HG03066 (cell line): ENCODE data around the gene TRMT112.

Experiments
- ATAC-seq: cut with Tn5 transposase; IDR thresholded peaks from one replicate; pipeline ENCODE4 v1.9.1; 2021; ENCODE audit warnings: low read depth; ENCODE audit not compliant: unreplicated experiment

The TRMT112 gene

DNA sequence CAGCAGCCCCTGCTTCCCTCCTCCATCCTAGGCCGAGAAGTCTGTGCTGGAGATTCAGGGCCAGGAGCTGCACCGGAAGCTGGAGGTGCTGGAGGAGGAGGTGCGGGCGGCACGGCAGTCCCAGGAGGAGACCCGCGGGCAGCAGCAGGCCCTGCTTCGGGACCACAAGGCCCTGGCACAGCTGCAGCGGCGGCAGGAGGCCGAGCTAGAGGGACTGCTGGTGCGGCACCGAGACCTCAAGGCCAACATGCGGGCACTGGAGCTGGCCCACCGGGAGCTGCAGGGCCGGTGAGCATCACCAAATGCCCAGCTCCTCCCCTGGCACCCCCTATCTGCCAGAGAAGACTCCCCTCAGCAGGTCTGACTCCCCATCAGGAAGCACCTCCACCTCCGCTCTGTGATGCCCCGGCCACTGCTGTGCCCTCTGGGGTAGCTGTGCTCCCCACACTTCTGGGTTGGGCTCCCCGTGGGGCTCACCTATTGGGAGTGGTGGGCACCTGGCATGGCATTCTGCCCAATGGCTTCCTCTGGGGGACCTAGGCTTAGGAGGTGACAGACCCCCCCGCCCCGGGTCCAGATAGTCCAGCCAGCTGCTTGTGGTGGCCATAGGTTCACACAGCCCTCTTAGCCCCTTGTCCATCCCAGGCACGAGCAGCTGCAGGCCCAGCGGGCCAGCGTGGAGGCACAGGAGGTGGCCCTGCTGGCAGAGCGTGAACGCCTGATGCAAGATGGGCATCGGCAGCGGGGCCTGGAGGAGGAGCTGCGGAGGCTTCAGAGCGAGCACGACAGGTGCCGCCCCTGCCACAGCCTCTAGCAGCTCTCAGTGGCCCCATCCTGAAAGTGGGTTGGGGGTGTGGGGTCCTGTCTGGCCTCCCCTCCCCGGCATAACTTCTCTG, 35.0 kb upstream of the TRMT112 start:
- ATAC-seq: no peak

DNA sequence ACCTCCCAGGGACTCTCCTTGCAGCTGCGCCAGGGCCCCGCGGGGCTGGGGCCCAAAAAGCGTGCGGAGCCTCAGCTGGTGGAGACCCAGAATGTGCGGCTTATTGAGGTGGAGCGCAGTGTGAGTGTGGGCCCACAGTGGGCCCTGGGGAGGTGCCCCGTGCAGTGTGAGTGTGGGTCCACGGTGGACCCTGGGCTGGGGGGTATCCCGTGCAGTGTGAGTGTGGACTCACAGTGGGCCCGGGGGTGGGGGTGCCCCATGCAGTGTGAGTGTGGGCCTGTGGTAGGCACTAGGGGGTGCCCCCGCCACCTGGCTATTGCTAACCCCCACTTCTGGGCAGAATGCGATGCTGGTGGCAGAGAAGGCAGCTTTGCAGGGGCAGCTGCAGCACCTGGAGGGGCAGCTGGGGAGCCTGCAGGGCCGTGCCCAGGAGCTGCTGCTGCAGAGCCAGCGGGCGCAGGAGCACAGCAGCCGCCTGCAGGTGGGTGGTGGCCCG, 33.8 kb upstream of the TRMT112 start:
- ATAC-seq: no peak

DNA sequence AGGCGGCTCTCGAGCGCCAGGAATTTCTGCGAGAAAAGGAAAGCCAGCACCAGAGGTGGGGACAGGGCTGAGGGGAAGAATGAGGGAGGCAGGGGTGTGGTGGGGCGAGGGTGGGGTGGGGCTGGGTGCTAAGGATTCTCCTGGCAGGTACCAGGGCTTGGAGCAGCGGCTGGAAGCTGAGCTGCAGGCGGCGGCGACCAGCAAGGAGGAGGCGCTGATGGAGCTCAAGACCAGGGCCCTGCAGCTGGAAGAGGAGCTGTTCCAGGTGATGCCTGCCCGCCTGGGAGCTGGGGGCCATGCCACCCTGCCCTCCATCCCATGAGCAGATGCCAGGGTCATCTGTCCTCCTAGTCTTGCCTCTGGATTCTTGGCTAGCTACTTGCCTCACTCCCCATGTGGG, 32.0 kb upstream of the TRMT112 start:
- no peak for ATAC-seq

DNA sequence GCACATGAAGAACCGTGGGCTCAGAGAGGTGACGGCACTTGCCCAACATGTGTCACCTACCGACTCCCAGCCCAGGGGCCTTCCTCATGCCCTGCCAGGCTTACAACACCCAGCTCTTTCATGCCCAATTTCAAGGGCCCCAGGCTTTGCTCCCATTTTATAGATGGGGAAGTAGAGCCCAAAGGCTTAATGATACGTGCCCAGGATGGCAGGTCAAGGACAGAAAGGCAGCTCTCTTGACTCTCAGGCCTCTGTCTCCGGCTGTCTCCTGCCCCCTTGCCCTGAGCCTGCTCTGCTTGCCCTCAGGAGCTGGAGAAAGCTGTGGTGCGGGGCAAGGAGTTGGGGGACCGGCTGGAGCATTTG, 31.6 kb upstream of the TRMT112 start:
- no peak for ATAC-seq

DNA sequence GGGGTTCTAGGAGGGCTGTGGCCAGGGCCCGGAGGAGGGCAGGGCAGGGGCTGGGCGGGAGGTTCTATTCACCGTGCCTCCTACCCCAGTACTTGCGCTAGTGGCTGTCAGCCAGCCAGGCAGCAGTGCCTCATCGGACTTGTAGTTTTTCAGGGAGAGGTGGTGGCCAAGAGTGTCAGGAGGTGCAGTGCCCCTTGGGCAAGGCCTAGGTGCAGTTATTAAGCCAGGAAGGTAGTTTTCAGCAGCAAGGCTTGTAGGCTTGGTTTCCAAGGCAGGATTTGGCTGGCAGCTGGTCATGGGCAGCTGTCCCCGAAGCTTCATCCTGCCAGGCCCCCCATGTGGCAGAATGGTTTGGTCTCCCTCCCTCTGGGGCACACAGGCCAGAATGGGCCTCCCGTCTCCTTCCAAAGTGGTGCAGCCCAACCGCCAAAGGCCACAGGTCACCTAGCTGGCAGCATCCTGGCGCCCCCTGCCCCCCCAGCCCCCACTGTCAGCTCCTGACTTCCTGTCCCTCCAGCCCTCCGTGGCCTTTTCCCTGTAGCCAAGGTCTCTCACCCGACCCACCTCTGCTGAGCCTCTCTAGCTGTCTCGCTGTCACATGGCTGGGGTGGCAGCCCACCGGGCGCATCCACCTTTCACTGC, 31.1 kb upstream of the TRMT112 start:
- no peak for ATAC-seq

DNA sequence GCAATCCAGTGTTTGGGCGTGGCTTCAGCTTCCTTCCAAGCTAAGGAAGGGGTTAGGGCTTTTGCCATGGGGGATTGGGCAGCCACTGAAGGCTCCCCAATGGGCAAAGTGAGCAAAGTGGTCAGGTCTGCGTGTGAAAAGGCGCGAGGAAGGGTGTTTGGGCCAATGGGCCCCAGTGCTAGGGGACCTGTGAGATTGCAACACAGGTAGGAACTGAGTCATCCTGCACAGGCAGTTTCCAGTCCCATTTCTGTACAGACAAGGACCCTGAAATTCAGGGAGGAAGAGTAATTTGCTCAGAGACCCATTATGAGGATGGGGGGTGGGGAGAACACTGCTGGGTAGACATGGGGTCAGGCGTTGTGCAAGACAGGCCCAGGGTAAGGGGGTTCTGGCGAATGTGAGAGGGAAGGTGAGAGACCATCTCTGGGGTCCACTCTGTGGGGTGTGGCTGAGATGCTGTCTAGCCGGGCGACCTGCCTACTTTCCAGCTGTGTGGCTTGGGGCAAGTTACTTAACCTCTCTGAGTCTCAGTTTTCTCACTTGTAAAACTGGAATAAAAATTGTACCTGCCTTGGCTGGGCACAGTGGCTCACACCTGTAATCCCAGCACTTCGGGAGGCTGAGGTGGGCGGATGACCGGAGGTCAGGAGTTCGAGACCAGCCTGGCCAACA, 30.0 kb upstream of the TRMT112 start:
- no peak for ATAC-seq

DNA sequence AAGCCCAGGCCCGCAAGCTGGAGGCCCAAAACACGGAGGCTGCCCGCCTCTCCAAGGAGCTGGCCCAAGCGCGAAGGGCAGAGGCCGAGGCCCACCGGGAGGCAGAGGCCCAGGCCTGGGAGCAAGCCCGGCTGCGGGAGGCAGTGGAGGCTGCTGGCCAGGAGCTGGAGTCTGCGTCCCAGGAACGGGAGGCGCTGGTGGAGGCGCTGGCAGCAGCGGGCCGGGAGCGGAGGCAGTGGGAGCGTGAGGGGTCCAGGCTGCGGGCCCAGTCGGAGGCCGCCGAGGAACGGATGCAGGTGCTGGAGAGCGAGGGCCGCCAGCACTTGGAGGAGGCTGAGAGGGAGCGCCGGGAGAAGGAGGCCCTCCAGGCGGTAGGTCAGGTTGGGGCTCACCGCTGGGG, 27.4 kb upstream of the TRMT112 start:
- ATAC-seq: no peak

DNA sequence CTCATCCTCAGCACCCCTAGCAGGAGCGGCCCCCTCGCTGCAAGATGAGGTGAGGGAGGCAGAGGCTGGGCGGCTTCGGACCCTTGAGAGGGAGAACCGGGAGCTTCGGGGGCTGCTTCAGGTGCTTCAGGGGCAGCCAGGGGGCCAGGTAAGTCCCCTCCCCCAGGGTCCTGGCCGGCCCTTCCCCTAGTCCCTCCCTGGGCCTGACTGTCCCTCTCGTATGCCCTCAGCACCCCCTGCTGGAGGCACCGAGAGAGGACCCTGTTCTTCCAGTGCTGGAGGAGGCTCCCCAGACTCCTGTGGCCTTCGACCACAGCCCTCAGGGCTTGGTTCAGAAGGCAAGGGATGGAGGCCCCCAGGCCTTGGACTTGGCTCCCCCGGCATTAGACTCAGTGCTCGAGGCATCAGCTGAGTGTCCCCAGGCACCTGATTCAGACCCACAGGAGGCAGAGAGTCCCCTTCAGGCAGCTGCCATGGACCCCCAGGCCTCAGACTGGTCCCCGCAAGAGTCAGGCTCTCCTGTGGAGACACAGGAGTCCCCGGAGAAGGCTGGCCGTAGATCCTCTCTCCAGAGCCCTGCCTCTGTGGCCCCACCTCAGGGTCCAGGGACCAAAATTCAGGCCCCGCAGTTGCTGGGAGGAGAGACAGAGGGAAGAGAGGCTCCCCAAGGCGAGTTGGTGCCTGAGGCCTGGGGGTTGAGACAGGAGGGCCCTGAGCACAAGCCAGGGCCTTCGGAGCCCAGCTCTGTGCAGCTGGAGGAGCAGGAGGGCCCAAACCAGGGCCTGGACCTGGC, 26.6 kb upstream of the TRMT112 start:
- no peak for ATAC-seq

DNA sequence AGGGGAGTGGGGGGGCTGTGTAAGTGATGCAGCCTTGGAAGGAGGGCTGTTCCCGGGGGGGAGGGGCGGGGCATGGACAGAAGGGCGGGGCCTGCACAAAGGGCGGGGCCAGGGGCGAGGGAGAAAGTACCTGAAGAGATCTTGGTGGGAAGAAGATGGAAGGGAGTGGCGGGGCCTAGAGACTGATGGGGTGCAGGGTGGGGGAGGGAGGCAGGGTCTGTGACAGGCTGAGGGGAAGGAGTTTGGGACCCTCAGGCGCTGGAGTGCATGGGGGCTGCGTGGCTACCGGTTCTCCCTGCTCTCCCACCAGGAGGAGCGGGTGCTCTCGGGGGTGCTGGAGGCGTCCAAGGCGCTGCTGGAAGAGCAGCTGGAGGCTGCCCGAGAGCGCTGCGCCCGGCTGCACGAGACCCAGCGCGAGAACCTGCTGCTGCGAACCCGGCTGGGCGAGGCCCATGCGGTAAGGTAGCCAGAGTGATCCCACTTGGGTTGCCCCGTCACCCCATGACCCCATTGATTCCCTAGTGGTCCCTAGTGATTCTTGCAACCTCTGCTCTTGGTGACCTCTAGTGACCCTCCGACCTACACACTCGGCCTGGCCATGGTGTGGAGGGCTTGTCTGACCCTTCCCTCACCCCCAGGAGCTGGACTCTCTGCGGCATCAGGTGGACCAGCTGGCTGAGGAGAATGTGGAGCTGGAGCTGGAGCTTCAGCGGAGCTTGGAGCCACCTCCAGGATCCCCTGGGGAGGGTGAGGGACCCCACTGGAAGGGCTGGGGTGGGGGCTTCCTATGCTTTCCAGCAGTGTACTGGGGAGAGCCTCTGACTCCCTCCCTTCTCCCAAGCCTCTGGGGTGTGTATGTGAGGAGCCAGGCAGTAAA, 25.7 kb upstream of the TRMT112 start:
- ATAC-seq: no peak

DNA sequence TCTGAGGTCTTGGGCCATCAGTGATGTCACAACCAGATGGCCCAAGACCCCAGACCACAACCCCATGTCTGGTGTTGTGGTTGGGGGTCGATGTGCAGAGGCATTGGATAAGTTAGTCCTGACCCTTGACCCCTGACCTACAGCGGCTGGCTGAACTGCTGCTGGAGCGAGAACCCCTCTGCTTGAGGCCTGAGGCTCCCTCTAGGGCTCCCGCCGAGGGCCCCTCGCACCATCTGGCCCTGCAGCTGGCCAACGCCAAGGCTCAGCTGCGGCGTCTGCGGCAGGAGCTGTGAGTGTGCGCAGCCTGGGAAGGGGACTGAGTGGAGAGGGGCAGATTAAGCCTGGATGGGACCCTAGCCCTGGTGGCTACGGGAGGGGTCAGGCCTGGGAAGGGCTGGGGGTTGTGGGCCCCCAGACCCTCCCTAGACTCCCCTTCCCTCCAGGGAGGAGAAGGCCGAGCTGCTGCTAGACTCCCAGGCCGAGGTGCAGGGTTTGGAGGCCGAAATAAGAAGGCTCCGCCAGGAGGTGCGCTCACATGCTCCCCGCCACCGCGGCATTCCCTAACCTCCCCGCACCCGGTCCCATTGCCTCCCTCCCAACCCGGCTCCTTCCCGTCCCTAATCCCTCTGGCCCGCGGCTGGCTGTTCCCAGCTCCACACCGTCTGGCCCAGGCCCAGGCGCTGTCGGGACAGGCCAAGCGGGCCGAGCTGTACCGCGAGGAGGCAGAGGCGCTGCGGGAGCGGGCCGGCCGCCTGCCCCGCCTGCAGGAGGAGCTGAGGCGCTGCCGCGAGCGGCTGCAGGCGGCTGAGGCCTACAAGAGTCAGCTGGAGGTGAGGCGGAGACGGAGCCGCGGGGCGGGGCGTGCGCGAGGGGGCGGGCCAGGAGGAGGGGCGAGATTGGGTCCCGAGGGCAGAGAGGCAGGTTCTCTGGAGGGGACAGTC, 24.8 kb upstream of the TRMT112 start:
- ATAC-seq: no peak

DNA sequence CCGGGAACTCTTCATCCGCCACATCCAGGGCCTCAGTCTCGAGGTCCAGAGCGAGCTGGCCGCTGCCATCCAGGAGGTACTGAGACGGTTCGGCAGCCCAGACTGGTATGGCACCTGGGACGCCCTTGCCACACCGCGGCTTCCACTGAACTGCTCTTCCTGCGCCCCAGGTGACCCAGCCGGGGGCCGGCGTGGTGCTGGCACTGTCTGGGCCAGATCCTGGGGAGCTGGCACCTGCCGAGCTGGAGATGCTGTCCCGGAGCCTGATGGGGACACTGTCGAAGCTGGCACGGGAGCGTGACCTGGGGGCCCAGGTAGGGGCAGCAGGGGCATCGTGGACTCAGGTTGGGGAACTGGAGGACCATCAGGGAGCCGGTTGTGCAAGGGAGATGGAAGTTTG, 24.1 kb upstream of the TRMT112 start:
- ATAC-seq: no peak

DNA sequence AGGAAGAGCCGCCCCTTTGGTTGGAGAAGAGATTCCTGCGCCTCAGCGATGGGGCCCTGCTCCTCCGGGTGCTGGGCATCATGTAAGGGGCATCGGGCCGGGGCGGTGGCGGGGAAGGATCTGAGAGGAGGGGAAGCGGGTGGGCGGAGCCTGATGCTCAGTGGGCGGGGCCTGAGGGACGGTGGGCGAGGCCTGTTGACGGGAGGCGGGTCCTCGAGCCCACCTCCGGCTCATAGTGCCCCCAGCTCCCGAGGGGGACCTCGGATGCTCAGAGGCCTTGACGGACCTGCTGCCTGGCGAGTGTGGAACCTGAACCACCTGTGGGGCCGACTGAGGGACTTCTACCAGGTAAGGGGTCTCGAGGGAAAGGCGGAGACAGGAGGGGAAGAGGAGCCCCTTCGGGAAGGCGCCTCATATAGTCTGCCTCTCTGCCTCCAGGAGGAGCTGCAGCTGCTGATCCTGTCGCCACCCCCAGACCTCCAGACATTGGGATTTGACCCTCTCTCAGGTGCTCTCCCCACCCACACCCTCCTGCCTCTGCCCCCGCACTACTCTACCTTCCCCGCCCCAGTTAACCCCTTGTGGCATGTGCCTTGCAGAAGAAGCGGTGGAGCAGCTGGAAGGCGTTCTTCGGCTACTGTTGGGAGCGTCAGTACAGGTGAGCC, 23.4 kb upstream of the TRMT112 start:
- ATAC-seq: no peak

DNA sequence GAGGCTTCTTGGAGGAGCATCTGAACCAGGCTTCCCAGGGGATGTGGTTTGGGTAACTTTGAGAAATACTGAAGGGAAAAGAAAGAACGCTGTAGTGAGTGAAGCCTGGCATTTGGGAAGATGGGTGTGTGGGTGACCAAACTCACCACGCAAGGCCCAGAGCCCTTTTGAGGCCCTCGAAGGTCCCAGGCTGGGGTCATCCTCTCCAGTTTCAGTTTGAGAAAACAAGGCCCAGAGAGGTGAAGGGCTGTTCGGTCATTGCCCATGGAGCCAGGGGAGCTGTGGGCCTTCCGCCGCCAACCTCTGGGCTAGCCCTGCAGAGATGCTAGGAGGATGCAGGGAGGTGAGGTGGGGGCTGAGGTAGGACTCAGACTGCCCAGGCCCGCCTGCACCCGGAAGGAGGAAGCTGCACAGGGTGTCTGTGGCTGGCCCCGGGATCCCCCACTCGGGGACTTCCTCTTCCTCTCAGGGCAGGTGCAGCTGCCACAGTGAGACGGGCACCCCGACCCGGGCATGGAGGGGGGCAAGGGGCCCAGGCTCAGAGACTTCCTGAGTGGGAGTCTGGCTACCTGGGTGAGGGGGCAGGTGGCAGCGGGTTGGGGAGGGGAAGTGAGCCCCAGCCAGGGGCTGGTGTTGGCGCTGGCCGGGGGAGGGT, 22.5 kb upstream of the TRMT112 start, which contains the start of gene CCDC88B:
Gene CCDC88B, plus strand, starts transcription at position 451 of the 655 bp plus-strand sequence. Its CDS starts 63 bp downstream, at position 514.
- ATAC-seq: peak; percentile 55

DNA sequence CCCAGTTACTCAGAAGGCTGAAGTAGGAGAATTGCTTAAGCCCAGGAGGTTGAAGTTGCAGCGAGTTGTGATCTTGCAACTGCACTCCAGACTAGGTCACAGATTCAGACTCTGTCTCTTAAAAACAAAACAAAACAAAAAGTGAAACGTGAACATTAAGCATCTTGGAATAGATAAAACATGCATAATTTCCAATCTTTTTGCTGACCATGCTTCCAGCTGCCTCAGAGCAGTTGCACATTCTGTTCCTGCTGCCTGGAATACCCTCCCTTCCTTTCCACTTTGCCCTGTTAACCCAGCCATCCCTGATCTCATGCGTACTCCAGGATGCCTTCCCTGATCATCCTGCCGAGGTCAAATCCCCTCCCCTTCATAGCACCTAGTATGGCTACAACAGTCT, 21.9 kb upstream of the TRMT112 start:
- no peak for ATAC-seq

DNA sequence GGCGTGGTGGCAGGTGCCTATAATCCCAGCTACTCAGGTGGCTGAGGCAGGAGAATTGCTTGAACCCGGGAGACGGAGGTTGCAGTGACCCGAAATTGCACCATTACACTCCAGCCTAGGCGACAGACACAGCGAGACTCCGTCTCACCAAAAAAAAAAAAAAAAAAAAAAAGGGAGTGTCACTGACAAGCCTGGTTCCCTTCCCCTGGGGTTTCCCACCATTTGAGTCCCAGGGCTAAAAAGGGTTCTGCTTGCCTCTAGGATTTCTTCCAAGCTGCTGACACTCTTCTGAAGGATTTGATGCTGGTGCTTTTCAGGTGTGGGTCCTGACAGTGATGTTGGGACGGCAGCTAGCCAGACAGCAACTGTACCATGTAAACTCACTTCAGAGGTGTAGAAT, 21.4 kb upstream of the TRMT112 start:
- no peak for ATAC-seq

DNA sequence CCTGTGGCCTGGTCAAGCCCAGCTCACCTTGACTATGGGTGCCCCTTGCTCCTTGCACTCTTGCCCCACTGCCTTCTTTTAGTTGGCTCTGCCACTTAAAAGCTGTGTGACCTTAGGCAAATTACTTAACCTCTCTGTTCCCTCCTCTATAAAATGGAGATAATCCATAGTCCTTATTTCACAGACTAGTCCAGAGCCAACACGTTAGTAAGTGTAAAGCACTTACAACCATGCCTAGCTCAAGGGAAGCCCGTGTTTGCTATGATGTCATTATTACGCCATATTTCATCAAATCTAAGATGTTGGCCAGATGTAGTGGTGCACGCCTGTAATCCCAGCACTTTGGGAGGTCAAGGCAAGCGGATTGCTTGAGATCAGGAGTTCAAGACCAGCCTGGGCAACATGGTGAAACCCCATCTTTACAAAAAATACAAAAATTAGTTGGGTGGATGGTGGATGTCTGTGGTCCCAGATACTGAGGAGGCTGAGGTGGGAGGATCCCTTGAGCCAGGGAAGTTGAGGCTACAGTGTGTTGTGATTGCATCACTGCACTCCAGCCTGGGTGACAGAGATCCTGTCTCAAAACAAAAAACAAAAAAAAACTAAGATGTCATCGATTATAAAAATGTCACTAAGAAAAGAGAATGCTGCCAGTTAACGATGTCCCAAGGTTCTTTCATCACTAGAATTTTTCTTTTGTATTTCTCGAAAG, 20.3 kb upstream of the TRMT112 start:
- ATAC-seq: no peak
